GM19397 (cell line): ENCODE results near the gene COL18A1.

Source experiments
- ATAC-seq: cut with Tn5 transposase; IDR thresholded peaks from one replicate; pipeline ENCODE4 v1.9.1; 2021; ENCODE audit warnings: mild to moderate bottlenecking, moderate library complexity; ENCODE audit not compliant: unreplicated experiment

Gene COL18A1

DNA sequence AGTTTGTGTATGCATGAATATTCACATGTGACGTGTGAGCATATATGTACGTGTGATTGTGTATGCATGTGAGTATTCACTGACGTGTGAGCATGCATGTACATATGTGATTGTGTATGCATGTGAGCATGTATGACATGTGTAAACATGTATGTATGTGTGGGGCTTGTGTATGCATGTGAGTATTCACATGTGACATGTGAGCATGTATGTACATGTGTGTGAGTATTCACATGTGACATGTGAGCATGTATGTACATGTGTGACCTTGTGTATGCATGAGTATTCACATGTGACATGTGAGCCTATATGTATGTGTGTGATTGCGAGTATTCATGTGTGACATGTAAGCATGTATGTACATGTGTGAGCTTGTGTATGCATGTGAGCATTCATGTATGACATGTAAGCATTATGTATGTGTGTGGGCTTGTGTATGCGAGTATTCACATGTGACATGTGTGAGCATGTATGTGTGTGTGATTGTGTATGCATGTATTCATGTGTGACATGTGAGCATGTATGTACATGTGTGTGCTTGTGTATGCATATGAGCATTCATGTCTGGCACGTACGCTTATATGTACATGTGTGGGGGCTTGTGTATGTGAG, 47.8 kb downstream of the COL18A1 start:
- ATAC-seq: no peak

DNA sequence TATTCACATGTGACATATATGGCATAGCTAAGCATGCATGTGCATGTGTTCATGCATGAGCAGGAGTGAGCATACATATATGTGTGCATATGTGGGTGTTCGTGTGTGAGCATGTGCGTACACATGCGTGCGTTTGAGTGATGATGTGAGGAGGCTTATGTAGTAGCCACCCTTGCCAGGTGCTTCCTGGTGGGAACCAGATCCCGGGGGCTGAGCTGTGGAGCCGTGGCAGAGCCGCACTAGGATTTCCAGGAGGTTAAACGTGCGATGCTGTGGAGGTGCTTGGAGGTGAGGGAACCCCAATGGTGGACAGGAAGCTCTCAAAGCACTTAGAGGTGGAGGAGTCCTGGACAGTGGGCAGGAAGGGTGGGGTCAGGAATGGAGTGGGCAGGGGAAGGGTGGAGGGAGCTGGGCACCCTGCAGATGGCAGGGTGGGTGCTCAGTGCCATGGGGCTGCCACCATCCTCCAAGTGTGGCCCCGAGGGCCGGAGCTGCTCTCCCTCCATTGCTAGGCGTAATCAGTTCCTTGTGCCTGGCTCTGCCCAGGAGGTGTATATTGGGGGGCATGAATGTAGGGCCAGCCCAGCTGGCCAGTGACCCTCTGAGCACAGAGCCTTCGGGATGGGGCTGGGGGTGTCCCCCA, 48.5 kb downstream of the COL18A1 start:
- no peak for ATAC-seq

DNA sequence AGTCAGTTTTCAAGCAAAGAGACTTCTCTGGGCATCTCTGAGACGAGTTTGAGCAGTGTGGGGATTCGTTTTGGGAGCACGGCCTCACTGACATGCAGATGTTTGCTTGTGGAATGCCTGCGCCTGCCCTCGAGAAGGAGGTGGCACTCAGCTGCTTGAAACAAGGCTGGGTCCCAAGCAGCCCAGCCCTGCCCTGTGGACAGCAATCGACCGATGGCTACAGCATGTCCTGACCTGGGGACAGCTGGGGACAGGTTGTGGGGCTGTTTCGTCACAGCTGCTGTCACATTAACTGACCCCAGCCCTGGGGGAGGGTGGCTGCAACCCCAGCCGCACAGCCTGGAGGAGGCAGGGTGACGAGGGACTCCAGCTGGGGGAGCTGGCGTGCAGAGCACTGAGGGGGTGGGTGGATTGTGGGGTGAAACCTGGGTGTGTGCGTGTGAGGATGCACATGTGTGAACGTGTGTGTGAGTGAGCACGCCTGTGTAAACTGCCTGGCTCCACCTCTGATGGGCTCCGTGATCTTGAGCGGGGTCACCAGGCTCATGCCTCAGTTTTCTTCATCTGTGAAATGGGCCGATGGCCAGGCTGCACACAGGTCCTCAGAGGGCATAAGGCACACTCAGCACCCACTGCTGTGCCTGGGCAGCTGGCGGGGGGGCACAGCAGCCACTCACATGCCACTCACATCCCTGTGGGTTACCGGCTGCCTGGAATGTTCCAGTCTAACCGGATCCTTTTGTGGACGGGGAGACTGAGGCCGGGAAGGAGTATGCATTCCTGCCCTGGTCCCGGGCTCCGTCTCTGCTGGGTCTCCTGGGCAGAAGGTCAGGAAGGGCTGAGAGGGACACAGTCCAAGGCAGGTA, 49.3 kb downstream of the COL18A1 start:
- ATAC-seq: no peak

DNA sequence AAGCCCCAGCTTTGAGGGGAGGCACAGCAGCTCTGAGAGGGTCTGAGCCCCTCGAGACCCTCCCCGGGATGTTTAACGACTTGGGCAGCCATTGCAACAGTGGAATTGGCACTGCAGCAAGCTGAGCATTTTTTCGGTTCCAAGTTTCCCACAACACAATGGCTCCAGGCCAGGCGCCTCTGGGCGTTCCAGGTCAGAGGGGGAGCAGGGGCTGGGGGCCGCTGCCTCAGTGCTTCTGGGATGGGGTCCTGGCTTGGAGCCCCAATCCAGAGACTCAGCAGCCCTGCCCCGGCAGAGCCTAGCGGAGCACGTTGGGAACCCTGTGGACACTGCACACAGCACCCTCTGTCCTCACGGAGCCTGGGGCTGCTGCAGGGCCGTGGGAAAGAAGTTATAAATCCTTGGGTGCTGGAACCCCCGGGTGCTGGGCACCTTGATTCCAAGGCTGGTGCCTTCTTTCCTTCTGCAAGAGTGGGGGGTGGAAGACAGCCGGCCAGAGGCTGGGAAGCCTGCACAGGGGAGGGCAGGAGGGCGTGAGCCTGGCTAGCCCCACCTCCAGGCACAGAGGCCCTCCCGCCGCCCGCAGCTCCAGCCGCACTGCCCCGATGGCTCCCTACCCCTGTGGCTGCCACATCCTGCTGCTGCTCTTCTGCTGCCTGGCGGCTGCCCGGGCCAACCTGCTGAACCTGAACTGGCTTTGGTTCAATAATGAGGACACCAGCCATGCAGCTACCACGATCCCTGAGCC, 50.1 kb downstream of the COL18A1 start:
- no peak for ATAC-seq

DNA sequence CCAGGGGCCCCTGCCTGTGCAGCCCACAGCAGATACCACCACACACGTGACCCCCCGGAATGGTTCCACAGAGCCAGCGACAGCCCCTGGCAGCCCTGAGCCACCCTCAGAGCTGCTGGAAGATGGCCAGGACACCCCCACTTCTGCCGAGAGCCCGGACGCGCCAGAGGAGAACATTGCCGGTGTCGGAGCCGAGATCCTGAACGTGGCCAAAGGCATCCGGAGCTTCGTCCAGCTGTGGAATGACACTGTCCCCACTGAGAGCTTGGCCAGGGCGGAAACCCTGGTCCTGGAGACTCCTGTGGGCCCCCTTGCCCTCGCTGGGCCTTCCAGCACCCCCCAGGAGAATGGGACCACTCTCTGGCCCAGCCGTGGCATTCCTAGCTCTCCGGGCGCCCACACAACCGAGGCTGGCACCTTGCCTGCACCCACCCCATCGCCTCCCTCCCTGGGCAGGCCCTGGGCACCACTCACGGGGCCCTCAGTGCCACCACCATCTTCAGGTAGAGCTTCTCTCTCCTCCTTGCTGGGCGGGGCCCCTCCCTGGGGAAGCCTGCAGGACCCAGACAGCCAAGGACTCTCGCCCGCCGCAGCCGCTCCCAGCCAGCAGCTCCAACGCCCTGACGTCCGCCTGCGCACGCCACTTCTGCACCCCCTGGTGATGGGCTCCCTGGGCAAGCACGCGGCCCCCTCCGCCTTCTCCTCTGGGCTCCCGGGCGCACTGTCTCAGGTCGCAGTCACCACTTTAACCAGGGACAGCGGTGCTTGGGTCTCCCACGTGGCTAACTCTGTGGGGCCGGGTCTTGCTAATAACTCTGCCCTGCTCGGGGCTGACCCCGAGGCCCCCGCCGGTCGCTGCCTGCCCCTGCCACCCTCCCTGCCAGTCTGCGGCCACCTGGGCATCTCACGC, 51.0 kb downstream of the COL18A1 start:
- no peak for ATAC-seq

DNA sequence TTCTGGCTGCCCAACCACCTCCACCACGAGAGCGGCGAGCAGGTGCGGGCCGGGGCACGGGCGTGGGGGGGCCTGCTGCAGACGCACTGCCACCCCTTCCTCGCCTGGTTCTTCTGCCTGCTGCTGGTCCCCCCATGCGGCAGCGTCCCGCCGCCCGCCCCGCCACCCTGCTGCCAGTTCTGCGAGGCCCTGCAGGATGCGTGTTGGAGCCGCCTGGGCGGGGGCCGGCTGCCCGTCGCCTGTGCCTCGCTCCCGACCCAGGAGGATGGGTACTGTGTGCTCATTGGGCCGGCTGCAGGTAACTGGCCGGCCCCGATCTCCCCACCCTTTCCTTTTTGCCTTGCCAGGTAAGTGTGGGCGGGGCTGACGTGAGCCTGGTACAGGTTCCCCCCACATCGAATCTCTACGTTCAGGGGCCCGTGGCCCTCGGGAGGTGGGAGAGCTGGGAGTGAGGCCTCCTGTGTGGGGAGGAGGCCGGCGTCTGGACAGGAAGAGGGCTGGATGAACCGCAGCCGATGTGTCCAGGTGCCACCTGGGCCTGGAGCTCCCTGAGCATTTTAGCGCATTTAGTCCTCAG, 51.7 kb downstream of the COL18A1 start:
- ATAC-seq: no peak

DNA sequence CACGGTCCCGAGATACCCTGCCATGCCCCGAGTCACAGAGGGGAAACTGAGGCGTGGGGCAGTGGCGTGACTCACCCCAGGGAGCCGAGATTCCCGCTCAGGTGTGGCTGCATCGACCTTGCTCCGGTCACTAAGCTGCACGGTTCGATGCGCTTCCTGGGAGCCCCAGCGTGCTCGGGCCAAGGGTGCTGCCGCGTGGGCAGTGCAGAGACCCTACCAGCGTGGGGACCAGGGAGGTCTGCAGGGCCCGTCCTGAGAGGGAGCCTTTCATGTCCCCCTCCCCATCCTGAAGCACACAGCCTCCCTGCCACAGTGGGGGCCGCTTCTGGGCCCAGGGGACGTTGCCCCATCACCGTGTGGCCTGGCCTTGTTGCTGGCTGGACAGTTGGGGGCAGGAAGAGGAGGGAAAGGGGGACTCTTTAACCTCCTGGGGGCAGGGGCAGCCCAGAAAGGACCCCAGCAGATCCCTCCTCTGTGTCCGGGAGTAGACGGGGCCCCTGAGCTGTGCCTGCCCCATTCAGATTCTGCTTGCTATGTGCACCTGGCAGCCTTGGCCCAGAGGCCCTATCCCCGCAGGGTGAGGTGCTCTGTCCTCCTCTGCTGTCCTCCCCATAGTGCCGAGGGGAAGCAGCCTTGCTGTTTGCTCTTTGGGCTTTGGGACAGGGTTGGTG, 52.3 kb downstream of the COL18A1 start:
- no peak for ATAC-seq

DNA sequence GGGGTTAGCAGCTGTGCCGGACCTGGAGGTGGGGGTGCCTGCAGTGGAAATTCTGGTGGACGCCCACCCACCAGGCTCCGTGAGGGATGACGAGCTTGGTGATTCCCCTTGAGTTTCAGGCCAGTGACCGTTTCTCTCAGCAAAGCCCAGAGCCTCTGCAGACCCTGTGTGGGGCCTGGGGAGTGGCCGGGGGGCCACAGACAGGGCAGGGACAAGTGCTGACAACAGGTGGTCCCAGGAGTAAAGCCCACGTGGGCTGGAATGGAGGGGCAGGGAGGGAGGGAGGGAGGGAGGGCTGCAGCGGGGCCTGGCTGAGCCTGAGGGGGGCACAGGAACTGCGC, 52.8 kb downstream of the COL18A1 start:
- ATAC-seq: no peak

DNA sequence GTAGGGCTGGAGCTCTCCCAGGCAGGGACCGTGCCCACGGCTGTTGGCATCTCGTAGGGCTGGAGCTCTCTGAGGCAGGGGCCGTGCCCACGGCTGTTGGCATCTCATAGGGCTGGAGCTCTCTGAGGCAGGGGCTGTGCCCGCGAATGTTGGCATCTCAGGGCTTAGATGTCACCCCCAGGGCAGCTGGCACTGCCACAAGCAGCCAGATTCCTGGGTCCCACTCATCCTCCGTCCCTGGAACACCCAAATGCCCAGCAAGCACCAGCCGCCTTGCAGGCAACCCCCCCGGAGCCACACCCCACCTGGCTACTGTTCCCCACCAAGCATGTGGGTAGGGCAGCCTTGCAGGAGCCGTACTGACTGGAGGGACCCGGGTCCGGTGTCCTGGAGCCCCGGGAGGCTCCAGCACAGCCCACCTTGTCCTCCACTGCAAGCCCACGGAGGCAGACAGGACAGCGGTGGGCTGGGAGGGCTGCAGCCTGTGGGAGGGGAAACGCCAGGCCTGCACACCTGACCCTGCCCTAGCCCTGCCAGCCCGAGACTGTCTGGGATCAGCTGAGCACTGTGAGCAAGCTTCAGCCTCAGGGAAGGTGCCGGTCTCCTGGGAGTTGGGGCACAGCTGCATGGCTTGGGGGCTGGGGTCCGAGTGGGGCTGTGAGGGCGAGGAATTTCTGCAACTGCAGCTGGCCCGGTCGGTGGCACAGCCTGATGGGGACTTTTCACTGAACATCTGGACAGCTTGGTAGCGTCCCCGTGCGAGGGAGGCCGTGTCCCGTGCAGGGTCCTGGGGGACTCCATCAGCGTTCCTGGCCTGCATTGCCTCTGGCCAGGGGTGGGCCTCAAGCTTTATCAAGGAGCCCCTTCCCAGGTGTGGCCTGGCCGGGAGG, 53.6 kb downstream of the COL18A1 start:
- ATAC-seq: no peak

DNA sequence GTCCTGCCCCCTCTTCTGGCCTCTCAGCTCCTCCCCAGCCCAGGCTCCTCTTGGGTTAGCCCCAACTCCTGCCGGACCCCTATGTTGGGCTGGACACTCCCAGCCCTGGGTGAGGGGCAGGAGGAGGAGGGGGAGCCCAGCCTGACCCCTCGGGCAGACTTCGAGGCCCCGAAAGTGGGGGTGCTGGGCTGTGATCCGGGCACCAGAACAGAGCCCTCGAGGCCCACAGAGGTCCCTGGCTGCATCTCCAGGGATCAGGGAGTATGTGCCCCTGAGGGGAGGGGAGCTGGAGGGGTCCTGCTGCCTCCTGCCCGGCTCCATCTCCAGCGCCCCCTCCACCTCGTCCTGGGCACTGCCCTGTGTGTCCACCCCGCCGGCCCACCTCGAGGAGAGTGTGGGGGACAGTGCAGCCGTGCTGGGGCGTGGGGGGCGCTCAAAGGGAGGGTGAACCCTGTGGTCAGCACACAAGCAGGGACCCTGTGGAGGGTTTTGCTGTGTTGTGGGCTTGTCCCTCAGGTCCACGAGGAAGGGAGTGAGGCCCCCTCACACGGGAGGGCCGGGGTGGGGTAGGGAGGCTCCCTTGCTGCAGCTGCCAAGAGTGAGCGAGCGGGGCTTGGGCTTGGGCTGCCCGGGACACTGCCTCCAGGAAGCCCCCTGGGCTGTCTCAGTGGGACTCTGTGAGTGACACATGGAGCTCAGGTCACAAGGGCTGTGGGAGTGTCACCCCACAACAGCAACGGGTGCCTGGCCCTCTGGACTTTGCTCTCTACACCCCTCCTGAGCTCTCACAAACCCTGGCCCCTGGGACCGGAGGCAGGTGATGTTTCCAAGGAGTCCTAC, 54.4 kb downstream of the COL18A1 start:
- no peak for ATAC-seq

DNA sequence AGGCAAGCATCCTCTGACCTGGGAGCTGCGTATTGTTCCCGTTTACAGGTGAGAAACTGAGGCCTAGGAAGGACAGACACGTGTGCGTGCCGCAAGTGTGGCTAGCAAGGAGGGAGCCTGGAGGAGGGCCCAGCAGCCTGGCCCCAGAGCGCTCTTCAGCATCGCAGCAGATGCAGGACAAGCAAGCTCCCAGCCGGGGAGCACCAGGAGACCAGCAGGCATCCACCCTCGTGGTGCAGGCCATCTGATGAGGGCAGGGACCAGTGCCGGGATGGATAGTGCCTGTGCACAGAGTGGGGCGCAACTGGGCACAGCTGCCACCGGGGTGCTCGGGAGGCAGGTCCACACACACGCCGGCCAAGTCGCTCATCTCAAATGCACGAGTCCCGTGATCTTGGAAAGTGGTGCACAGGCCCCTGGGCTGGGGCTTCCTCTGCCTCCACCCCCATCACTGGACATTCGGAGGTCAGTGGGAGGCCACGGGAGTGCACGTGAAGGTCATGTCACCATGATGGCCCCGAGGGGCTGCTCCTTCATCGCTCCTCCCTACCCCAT, 55.1 kb downstream of the COL18A1 start:
- no peak for ATAC-seq

DNA sequence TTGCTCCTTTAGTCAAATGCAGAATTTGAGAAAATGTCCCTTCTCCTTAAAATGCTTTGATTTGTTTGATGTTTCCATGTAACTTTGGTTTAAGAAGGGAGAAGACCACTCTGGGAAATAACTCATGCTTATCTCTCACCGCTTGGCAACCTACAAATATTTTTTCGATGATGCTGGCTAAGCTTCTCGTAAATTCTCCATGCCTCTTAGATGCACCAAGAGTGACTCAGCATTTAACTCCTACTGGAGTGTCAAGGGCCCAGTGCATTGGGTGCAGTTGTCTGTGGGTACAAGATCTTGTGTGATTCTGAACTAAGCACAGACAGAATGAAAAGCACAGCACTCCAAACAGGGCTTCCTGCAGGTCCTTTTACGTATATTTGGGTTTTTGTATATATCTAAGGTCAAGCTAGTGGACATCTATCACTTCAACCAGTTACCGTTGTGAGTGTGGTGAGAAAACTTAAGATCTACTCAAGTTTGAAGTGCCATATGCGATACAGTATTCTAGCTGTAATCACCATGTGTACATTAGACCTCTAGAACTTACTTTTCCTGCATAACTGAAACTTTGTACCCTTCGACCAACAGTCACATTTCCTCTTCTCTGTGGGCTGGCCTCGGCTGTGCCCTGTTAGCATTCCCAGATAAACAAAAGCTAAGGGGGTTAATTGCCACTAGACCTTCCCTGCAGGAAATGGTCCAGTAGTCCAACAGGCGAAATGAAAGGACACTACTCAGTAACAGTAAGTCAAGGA, 55.8 kb downstream of the COL18A1 start:
- no peak for ATAC-seq

DNA sequence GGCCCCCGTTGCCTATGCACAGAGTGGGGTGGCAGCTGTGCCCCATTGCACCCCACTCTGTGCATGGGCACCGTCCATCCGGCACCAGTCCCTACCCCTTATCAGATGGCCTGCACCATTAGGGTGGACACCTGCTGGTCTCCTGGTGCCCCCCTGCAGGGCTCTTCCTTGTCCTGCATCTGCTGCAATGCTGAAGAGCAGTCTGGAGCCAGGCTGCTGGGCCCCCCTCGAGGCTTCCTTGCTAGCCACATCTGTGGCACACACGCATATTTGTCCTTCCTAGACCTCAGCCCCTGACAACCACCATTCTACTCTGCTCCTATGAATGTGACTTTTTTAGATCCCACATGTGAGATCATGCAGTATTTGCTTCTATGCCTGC, 56.4 kb downstream of the COL18A1 start:
- ATAC-seq: no peak

DNA sequence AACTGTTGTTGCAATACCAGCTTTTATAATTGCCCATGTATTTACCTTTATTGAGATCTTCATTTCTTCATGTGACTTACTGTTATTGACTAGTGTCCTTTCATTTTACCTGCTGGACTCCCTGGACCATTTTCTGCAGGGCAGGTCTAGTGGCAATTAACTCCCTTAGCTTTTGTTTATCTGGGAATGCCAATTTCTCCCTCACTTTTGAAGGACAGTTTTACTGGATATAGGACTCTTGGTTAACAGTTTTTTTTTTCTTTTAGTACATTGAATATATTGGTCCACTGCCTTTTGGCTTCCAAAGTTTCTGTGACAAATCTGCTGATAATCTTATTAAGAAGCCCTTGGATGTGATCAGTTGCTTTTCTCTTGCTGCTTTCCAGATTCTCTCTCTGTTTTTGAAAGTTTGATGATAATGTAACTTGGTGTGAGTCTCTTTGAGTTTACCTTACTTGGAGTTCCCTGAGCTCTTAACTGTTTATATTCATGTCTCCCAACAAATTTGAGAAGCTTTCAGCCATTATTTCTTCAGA, 56.9 kb downstream of the COL18A1 start:
- no peak for ATAC-seq

DNA sequence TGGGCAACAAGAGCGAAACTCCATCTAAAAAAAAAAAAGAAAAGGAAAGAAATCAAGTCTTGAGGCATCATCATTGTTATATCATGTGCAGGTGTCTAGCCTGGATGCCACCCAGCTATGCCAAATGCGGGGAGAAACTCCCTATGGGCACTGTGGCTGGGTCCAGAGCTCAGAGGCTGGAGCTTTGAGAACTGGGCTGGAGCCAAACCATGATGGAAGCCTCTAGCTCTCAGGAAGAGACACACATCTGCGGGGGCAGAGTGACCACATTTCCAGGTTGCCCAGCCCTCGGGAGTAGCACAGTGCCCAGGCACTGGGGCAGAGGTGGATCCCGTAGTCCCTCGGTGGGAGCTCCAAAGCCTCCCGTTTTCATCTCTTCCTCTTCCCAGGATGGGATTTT, 58.9 kb downstream of the COL18A1 start:
- ATAC-seq: no peak

DNA sequence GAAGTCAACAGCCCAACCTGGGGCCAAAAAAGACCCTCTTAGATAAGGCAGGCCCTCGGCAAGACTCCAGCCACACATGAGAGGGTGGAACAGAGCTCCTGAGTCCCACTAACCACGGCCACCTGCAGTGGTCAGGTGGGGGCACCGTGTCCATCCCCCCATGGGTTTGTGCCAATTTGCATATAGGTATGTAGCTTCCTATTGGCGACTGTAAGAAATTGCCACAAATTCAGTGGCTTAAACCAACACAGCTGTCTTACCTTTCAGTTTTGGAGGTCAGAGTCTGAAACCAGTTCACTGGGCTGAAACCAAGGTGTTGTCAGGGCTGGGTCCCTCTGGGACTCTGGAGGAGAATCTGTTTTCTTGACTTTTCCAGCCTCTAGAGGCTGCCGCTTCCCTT, 59.3 kb downstream of the COL18A1 start:
- ATAC-seq: no peak
